Measurements from ENCODE around the gene SIRT2.
"Not testable (repeated sequence)": the region's sequence is repeated elsewhere in the genome, so short reads cannot be mapped to it uniquely, and the experiment has no call there.

Gene SIRT2

DNA sequence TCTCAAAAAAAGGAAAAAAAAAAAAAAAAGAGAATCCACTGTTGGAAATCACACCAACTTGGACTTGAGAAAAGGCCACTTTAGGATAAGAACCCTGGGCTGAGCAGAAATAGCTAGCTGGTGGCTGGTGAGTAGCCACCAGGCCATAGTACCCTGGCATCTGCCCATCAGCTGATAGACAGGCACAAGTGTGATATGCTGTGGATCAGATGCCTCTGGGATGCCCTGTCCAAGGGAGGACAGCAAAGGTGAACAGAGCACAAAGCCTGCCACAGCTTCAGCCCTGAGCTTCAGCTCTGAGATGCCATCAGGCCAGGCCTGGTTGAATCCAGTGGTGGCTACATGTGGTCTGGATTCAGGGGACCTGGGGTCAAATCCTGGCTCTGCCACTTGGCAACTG, 8.7 kb downstream of the SIRT2 start:
- in situ Hi-C loops (cut with MboI; ENCODE audit: low sequenced_read_pairs, unreplicated experiment) = no loop called here
- DNase-seq (ENCODE audit: low spot score) = no peak
- TF ChIP-seq, protein P1, sequence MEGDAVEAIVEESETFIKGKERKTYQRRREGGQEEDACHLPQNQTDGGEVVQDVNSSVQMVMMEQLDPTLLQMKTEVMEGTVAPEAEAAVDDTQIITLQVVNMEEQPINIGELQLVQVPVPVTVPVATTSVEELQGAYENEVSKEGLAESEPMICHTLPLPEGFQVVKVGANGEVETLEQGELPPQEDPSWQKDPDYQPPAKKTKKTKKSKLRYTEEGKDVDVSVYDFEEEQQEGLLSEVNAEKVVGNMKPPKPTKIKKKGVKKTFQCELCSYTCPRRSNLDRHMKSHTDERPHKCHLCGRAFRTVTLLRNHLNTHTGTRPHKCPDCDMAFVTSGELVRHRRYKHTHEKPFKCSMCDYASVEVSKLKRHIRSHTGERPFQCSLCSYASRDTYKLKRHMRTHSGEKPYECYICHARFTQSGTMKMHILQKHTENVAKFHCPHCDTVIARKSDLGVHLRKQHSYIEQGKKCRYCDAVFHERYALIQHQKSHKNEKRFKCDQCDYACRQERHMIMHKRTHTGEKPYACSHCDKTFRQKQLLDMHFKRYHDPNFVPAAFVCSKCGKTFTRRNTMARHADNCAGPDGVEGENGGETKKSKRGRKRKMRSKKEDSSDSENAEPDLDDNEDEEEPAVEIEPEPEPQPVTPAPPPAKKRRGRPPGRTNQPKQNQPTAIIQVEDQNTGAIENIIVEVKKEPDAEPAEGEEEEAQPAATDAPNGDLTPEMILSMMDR (IDR thresholded peaks at IDR 0.05; ENCODE audit: borderline replicate concordance, control extremely low read depth, extremely low read depth, insufficient read depth, missing control alignments) = no peak

DNA sequence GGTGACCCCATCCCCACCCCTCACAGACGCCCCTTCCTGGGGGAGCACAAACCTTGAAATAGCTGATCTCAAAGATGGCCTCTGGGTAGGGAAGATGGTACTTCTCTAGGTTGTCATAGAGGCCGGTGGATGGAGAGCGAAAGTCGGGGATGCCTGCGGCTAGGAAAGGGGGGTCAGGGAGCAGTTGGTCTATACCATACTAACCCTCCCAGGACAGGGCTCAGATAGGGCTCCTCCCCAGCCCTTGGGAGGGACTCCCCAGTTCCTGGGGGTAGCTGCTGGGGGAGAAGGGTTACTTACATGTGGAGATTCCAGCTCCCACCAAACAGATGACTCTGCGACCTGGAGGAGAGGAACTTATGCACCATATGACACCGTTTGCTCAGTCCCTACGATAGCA, 9.6 kb downstream of the SIRT2 start:
- TF ChIP-seq, protein P1 (IDR thresholded peaks at IDR 0.05; ENCODE audit: borderline replicate concordance, control extremely low read depth, extremely low read depth, insufficient read depth, missing control alignments) = no peak
- in situ Hi-C loops (cut with MboI; ENCODE audit: low sequenced_read_pairs, unreplicated experiment) = no loop called here
- DNase-seq (ENCODE audit: low spot score) = no peak

DNA sequence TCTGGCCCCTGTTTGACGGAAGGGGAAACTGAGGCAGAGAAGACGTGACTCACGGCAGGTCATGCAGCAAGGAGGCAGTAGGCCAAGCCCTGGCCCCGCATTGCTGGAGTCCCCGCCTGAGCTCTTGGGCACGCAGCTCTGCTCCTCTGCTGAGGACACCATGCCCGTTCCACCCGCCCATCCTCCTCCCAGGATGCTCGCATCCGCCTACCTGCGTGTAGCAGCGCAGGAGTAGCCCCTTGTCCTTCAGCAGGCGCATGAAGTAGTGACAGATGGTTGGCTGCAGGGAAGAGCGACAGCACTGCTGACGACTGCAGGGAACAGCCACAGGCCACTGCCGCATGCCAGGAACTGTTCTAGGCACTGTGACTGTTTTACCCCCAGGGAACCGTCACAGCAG, 10.5 kb downstream of the SIRT2 start:
- no peak for DNase-seq (ENCODE audit: low spot score)
- in situ Hi-C loops (cut with MboI; ENCODE audit: low sequenced_read_pairs, unreplicated experiment) = no loop called here
- TF ChIP-seq, protein P1 (IDR thresholded peaks at IDR 0.05; ENCODE audit: borderline replicate concordance, control extremely low read depth, extremely low read depth, insufficient read depth, missing control alignments) = no peak

DNA sequence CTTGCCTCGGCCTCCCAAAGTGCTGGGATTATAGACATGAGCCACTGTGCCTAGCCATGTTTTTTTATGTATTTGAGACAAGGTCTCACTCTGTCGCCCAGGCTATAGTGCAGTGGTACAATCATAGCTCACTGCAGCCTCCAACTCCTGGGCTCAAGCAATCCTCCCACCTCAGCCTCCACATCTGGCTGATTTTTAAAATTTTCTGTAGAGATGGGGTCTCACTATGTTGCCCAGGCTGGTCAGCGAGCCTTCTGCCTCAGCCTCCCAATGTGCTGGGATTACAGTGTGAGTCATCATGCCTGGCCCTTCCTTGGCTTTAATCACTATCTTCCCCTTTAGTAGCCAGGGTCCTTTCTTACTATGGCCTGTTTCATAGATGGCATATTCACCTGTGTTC, 14.7 kb downstream of the SIRT2 start:
- in situ Hi-C loops (cut with MboI; ENCODE audit: low sequenced_read_pairs, unreplicated experiment); DNase-seq (ENCODE audit: low spot score): not testable (repeated sequence)

DNA sequence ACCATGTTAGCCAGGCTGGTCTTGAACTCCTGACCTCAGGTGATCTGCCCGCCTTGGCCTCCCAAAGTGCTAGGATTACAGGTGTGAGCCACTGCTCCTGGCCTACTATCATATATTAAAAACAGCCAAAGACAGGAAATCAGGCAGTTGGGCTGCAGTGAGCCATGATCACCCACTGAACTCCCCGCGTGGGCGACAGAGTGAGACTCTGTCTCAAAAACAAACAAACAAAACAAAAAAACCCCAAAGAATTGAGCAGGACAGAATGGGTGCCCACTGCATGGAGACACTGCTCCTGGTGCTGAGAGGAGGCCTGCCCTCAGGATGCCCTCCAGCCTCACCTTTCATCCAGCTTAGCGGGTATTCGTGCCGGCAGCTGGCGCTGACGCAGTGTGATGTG, 16.1 kb downstream of the SIRT2 start:
- in situ Hi-C loops (cut with MboI; ENCODE audit: low sequenced_read_pairs, unreplicated experiment) = no loop called here
- TF ChIP-seq, protein P1 (IDR thresholded peaks at IDR 0.05; ENCODE audit: borderline replicate concordance, control extremely low read depth, extremely low read depth, insufficient read depth, missing control alignments) = no peak

DNA sequence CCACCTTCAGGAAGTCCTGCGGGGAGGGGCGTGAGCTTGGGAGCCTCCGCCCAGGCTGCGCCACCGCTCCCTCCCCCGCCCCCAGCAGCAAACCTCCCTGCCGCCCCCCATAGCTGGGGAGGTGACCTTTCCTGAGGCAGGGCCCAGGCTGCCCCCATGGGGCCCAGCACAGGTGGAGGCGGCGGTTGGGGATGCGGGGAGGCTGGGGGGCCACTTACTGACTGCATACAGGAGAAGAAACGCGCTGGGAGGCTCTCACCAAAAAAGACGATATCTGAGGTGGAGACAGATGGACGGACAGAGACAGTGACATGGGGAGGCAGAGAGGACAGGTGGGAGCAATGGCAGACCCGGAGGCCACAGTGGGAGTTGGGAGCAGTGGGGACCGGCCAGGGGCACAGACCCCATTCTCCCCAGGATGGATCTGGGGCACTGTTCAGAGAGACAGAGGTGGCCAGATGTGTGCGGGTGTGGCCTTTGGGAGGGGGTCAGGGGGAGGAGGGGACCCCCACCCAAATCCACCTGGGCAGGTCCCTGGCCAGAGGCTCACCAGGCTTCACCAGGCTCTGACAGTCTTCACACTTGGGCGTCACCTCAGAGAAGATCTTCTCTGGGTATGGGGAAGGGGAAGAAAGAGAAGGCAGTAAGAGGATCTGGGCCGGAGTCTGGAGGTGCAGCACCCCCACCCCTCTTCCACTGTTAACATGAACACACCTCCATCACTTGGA, 18.4 kb downstream of the SIRT2 start:
- in situ Hi-C loops (cut with MboI; ENCODE audit: low sequenced_read_pairs, unreplicated experiment) = no loop called here
- peak; percentile 15 for DNase-seq (ENCODE audit: low spot score)
- TF ChIP-seq, protein P1 (IDR thresholded peaks at IDR 0.05; ENCODE audit: borderline replicate concordance, control extremely low read depth, extremely low read depth, insufficient read depth, missing control alignments) = no peak

More for the DNA sequence above, 16.1 kb downstream of the SIRT2 start:
- DNase-seq (ENCODE audit: low spot score) = no peak

DNA sequence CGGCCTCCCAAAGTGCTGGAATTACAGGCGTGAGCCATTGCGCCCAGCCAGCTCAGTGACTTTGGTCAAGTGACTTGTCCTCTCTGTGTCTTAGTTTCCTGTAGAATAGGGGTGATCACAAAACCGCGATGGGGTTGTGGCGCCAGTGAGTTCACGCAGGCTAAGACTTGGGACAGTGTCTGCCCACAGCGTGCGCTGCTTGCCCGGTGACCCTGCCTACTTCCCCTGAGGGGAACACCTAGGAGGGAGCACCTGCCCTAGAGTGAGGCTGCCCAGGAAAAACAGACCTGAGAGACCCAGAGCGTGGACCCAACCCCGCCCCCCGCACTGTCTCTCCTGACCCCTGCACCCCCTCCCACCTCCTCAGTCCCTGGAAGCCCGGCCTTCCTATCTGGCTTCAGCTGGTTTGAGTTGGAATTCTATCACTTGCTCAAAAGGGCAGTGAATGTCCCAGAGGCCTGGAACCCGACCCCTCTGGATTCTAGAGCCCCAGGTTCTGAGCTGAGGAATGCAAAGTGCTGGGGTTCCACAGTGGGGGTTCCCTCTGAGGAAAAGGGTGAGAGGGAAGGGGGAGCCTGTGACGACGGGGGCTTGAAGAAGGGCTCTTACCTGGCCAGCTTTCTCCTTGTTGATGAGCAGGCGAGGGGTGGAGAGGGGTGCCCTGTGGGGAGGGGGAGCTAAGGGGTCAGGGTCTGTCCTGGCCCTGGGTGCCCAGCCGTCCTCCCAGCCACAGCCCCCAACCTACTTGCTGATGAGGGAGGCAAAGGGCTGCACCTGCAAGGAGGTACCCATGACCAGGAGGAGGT, 19.1 kb downstream of the SIRT2 start:
- in situ Hi-C loops (cut with MboI; ENCODE audit: low sequenced_read_pairs, unreplicated experiment) = no loop called here
- TF ChIP-seq, protein P1 (IDR thresholded peaks at IDR 0.05; ENCODE audit: borderline replicate concordance, control extremely low read depth, extremely low read depth, insufficient read depth, missing control alignments) = no peak
- no peak for DNase-seq (ENCODE audit: low spot score)

All from GM13976 (cell line).